GM08714 (cell line): ENCODE data around the gene BLOC1S1.

Experiments
- H3K4me3 ChIP-seq: fragments of 200-500 bp; sonication (Bioruptor generic); 2 replicates; pipeline ENCODE4 v1.5.1; 2014; ENCODE audit warnings: mild to moderate bottlenecking, low read length, inconsistent platforms
- ZNF274 ChIP-seq: IDR thresholded peaks from 2 replicates; pipeline ENCODE4 v1.6.1; 2012; ENCODE audit warnings: mild to moderate bottlenecking, low read depth, low read length

The BLOC1S1 gene

DNA sequence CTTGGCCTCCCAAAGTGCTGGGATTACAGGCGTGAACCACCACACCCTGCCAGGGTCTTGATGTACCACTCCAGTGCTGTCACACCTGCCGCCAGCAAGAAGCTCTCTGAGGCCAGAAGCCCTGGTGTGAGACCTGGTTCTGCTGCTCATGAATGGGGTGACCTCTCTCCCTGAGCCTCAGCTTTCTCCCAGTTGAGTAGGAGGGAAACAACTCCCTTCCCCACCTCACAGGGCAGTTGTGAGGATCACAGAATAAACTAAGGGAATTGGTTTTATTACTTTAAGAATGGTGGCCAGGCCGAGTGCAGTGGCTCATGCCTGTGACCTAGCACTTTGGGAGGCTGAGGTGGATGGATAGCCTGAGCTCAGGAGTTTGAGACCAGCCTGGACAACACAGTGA lies 18.7 kb downstream of the BLOC1S1 start:
- no peak overlapping the region for H3K4me3 ChIP-seq
- no peak for TF ChIP-seq ZNF274

- H3K4me3 ChIP-seq: no peak overlapping the region
- TF ChIP-seq ZNF274: no peak
These were observed 20.2 kb downstream of the BLOC1S1 start for GRCh38 chr12:55736076-55736475.

GRCh38 chr12:55736780-55737580 lies 21.1 kb downstream of the BLOC1S1 start:
- H3K4me3 ChIP-seq: no peak overlapping the region

DNA sequence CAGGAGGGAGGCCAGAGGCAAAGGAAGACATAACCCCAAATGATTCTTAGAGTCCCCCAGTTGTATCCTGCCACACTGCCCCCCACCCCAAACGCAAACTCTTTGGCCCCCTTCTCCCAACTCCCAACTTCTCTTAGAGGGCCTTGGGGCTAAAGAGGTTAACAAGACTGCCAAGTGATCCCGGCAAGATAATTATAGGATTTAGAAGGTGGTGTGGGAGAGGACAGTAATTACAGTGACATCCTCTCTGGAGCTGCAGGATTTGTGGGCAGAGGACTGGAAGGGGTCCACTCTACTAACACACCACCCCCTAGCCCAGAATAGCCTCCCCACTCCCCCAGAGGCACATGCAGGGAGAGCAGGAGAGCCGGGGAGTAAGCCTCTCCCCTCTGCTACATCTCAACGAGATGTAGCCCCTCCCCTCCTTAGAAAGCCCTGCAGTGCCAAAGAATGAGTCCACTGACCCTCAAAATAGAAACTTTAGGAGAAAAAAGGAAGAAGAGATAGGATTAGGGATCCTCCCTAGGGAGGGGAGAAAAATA lies 21.8 kb downstream of the BLOC1S1 start:
- peak overlapping the region; percentile 94; the same call in 1 of the 2 replicates for H3K4me3 ChIP-seq
- TF ChIP-seq ZNF274: no peak

More at GRCh38 chr12:55736780-55737580, 21.1 kb downstream of the BLOC1S1 start:
- no peak for TF ChIP-seq ZNF274

- no peak for TF ChIP-seq ZNF274
- peak overlapping the region; percentile 94 for H3K4me3 ChIP-seq
These were observed 22.5 kb downstream of the BLOC1S1 start for GRCh38 chr12:55738123-55739024.

DNA sequence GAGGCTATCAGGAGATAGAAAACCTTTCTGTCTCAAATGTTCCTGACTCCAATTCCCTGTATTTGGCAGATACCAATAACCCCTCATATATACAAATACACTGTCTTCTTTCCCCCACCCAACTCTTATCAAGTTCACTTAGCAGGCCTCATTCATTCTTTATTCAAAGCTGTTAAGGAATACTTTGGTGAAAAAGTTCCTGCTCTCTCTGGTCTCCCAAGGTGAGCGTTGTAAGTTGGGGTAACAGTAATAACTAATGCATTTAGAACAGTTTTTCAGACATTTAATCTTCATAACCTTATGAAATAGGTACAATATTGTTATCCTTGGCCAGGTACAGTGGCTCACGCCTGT lies 23.2 kb downstream of the BLOC1S1 start:
- no peak for TF ChIP-seq ZNF274
- H3K4me3 ChIP-seq: no peak overlapping the region; the same call in 1 of the 2 replicates

GRCh38 chr12:55741931-55742680 lies 26.3 kb downstream of the BLOC1S1 start:
- H3K4me3 ChIP-seq: peak overlapping the region; percentile 71

GRCh38 chr12:55742719-55743405 lies 27.0 kb downstream of the BLOC1S1 start, which contains the start of gene GDF11:
Gene GDF11, plus strand, starts transcription at chr12:55743122. Its CDS starts 195 bp downstream, at chr12:55743317.
- H3K4me3 ChIP-seq: peak within 1 kb of the TSS; percentile 71
- no peak for TF ChIP-seq ZNF274

More at GRCh38 chr12:55741931-55742680, 26.3 kb downstream of the BLOC1S1 start:
- TF ChIP-seq ZNF274: no peak

DNA sequence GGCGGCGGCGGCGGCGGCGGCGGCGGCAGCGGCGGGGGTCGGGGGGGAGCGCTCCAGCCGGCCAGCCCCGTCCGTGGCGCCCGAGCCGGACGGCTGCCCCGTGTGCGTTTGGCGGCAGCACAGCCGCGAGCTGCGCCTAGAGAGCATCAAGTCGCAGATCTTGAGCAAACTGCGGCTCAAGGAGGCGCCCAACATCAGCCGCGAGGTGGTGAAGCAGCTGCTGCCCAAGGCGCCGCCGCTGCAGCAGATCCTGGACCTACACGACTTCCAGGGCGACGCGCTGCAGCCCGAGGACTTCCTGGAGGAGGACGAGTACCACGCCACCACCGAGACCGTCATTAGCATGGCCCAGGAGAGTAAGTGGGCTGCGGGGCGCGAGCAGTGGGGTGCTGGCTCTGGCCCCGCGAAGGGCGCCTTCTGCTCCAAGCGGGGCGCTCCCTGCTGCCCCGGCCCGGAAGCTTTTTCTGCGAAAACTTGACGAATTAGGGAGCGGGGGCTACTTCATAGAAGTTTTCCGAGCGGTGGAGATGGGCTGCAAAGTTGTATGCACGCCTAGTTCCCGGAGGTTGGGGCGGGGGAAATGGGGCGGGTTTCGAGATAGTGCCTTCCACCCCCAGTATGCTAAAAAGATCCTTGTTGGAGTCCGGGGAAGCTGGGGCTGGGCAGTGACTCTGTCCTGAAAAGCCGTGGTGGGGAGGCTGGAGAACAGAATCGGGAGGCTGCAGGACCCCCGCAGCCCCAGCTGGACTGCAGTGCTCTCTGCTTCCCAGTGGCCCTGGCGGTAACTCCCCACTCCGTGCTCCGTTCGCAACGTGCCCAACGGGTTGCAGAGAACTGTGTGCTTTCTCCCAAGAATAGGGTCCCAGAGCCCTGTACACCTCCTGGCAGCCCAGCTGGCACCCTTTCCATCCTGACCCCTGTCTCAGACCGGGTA lies 27.8 kb downstream of the BLOC1S1 start:
- TF ChIP-seq ZNF274: no peak
- peak overlapping the region; percentile 61 for H3K4me3 ChIP-seq

GRCh38 chr12:55744340-55745030 lies 28.6 kb downstream of the BLOC1S1 start:
- H3K4me3 ChIP-seq: peak overlapping the region; percentile 61
- TF ChIP-seq ZNF274: no peak

- peak overlapping the region; percentile 61 for H3K4me3 ChIP-seq
- no peak for TF ChIP-seq ZNF274
These were observed 29.7 kb downstream of the BLOC1S1 start for GRCh38 chr12:55745361-55746173.
